NB4 (cell line): ENCODE measurements around the gene YIPF2.

Experiments
- CTCF ChIP-seq: IDR thresholded peaks from one replicate; pipeline ENCODE4 v1.5.1; 2012; ENCODE audit warnings: low read depth, low read length
- MAX ChIP-seq: IDR thresholded peaks from 2 replicates; pipeline ENCODE4 v1.6.1; 2011; ENCODE audit warnings: low read depth, low read length
- POLR2A ChIP-seq: IDR thresholded peaks from 2 replicates; pipeline ENCODE4 v1.6.1; 2011; ENCODE audit warnings: mild to moderate bottlenecking; ENCODE audit not compliant: insufficient read length; ENCODE audit errors: extremely low read depth

GRCh38 chr19:10913716-10914340, 14.6 kb downstream of the YIPF2 start:
- TF ChIP-seq MAX (no peak), CTCF (no peak), POLR2A (no peak)
